H1 (cell line): ENCODE results near the gene MYBPH. TPM values are rescaled to one million over a fixed set of nuclear protein-coding genes. Genes with fewer than 3 reads are reported as not detected.

Experiments used
- CTCF ChIA-PET: fragments of 300-600 bp; sonication (Branson Sonifier 250); formaldehyde crosslinking; loops from one replicate; lab custom pipeline; 2021; ENCODE audit not compliant: partially characterized antibody; lab: Charles Lee
- POLR2A ChIA-PET: fragments of 300-600 bp; sonication (Branson Sonifier 250); formaldehyde crosslinking; loops from one replicate; lab custom pipeline; 2021; ENCODE audit warnings: inconsistent platforms; ENCODE audit not compliant: partially characterized antibody; lab: Charles Lee
- DNase-seq, 2 experiments: peaks; one replicate each; pipeline versions ENCODE4 v3.0.0 to v3.0.0-alpha.2; 2010 to 2022; ENCODE audit warnings: low spot score in 2 of 2, low read depth in 1 of 2, mixed read lengths in 1 of 2
- FAIRE-seq: peaks from 2 replicates; lab custom pipeline; 2011; peaks lifted over from hg19 to GRCh38; lab: Jason Lieb, UNC
- H2AFZ ChIP-seq: 2 replicates; pipeline ENCODE4 v1.8.1; 2012; ENCODE audit warnings: low read length, inconsistent platforms
- H2AK5ac ChIP-seq: 2 replicates; pipeline ENCODE4 v1.6.1; 2013; ENCODE audit warnings: low read depth, low read length
- H2BK120ac ChIP-seq: replicated peaks from 2 replicates; pipeline ENCODE3; 2013; ENCODE audit warnings: low read depth, low read length, inconsistent platforms
- H2BK12ac ChIP-seq: 2 replicates; pipeline ENCODE4 v1.6.1; 2013; ENCODE audit warnings: low read depth, low read length
- H2BK15ac ChIP-seq: 2 replicates; pipeline ENCODE4 v1.6.1; 2013; ENCODE audit warnings: low read length
- H2BK20ac ChIP-seq: 2 replicates; pipeline ENCODE4 v1.6.1; 2013; ENCODE audit warnings: low read length
- H2BK5ac ChIP-seq: 2 replicates; pipeline ENCODE4 v1.6.1; 2013; ENCODE audit warnings: low read depth, low read length
- H3K14ac ChIP-seq: 2 replicates; pipeline ENCODE4 v1.6.1; 2013; ENCODE audit warnings: inconsistent platforms; ENCODE audit not compliant: insufficient read length
- H3K18ac ChIP-seq: 2 replicates; pipeline ENCODE4 v1.6.1; 2013; ENCODE audit warnings: low read length; ENCODE audit errors: extremely low read depth
- H3K23ac ChIP-seq: 2 replicates; pipeline ENCODE4 v1.6.1; 2013; ENCODE audit warnings: inconsistent platforms; ENCODE audit not compliant: insufficient read length
- H3K23me2 ChIP-seq: 2 replicates; pipeline ENCODE4 v1.6.1; 2013; ENCODE audit warnings: low read depth, low read length
- H3K27ac ChIP-seq: 2 replicates; pipeline ENCODE4 v1.6.1; 2011; ENCODE audit warnings: low read depth, low read length, inconsistent platforms
- H3K27me3 ChIP-seq, 4 experiments: replicated peaks in 1 of 4; 1 replicate in 1 of 4; 2 replicates in 3 of 4; pipeline versions ENCODE4 v1.6.1 to v1.8.1; 2011 to 2013; ENCODE audit warnings: low read length in 3 of 4, mild to moderate bottlenecking in 3 of 4, inconsistent platforms in 2 of 4, mixed read lengths in 2 of 4, moderate library complexity in 1 of 4; ENCODE audit not compliant: control insufficient read depth in 3 of 4, insufficient read depth in 3 of 4; ENCODE audit errors: extremely low read depth in 1 of 4
- H3K36me3 ChIP-seq, 4 experiments: 2 replicates each; pipeline versions ENCODE4 v1.6.1 to v1.8.1; 2011 to 2013; ENCODE audit warnings: mild to moderate bottlenecking in 4 of 4, low read length in 3 of 4, moderate library complexity in 2 of 4, control low read depth in 1 of 4, inconsistent platforms in 1 of 4; ENCODE audit not compliant: insufficient read depth in 4 of 4, control insufficient read depth in 2 of 4
- H3K4ac ChIP-seq: replicated peaks from 2 replicates; pipeline ENCODE3; 2013; ENCODE audit warnings: low read length, low read depth, mixed read lengths, inconsistent platforms; ENCODE audit not compliant: insufficient read length
- H3K4me1 ChIP-seq, 4 experiments: replicated peaks in 1 of 4; 1 replicate in 1 of 4; 2 replicates in 3 of 4; pipeline versions ENCODE4 v1.6.1 to v1.8.1; 2011 to 2013; ENCODE audit warnings: low read length in 3 of 4, inconsistent platforms in 2 of 4, mixed read lengths in 1 of 4; ENCODE audit not compliant: insufficient read depth in 4 of 4, control insufficient read depth in 3 of 4
- H3K4me2 ChIP-seq, 2 experiments: 2 replicates each; pipeline versions ENCODE4 v1.6.1 to v1.8.1; 2011 to 2013; ENCODE audit warnings: low read depth in 2 of 2, low read length in 2 of 2, control low read depth in 1 of 2, inconsistent platforms in 1 of 2, mild to moderate bottlenecking in 1 of 2; ENCODE audit not compliant: insufficient read depth in 1 of 2
- H3K4me3 ChIP-seq, 4 experiments: fragments of 200-600, 300-600 bp in 1 of 4; sonication (generic), shearing (Covaris generic), sonication (Bioruptor Twin) in 1 of 4; 2 replicates each; pipeline versions ENCODE4 v1.5.1 to v1.8.1; 2011 to 2016; ENCODE audit warnings: low read length in 4 of 4, low read depth in 3 of 4, control low read depth in 2 of 4, inconsistent platforms in 2 of 4, mild to moderate bottlenecking in 2 of 4, mixed read lengths in 1 of 4, moderate library complexity in 1 of 4; ENCODE audit not compliant: insufficient read depth in 2 of 4; ENCODE audit errors: extremely low read depth in 1 of 4
- H3K56ac ChIP-seq: replicated peaks from 2 replicates; pipeline ENCODE3; 2013; ENCODE audit warnings: low read depth, mild to moderate bottlenecking, mixed read lengths, low read length, inconsistent platforms; ENCODE audit not compliant: insufficient read length
- H3K79me1 ChIP-seq: 2 replicates; pipeline ENCODE4 v1.6.1; 2013; ENCODE audit warnings: low read depth, low read length, control low read depth
- H3K79me2 ChIP-seq, 2 experiments: 2 replicates each; pipeline versions ENCODE4 v1.6.1 to v1.8.1; 2012 to 2013; ENCODE audit warnings: low read length in 2 of 2, mild to moderate bottlenecking in 2 of 2, inconsistent platforms in 1 of 2; ENCODE audit not compliant: insufficient read depth in 2 of 2, control insufficient read depth in 1 of 2
- H3K9ac ChIP-seq, 4 experiments: replicated peaks in 1 of 4; 1 replicate in 1 of 4; 2 replicates in 3 of 4; pipeline versions ENCODE4 v1.6.1 to v1.8.1; 2011 to 2013; ENCODE audit warnings: low read depth in 3 of 4, low read length in 3 of 4, control low read depth in 2 of 4, mild to moderate bottlenecking in 2 of 4, moderate library complexity in 2 of 4, inconsistent platforms in 1 of 4; ENCODE audit errors: extremely low read depth in 1 of 4
- H3K9me3 ChIP-seq, 2 experiments: 2 replicates each; pipeline versions ENCODE4 v1.6.1 to v1.8.1; 2012 to 2013; ENCODE audit warnings: mild to moderate bottlenecking in 2 of 2, moderate library complexity in 2 of 2, control low read depth in 1 of 2, inconsistent platforms in 1 of 2, low read depth in 1 of 2, low read length in 1 of 2, mixed read lengths in 1 of 2; ENCODE audit not compliant: insufficient read depth in 2 of 2
- H4K20me1 ChIP-seq, 2 experiments: replicated peaks in 1 of 2; 2 replicates each; pipeline versions ENCODE3 to v1.8.1; 2011 to 2013; ENCODE audit warnings: inconsistent platforms in 2 of 2, low read length in 2 of 2, mild to moderate bottlenecking in 1 of 2; ENCODE audit not compliant: insufficient read depth in 2 of 2, control insufficient read depth in 1 of 2
- H4K5ac ChIP-seq: 2 replicates; pipeline ENCODE4 v1.6.1; 2013; ENCODE audit warnings: low read length, low read depth, mixed read lengths, inconsistent platforms; ENCODE audit not compliant: insufficient read length
- H4K8ac ChIP-seq: 2 replicates; pipeline ENCODE4 v1.8.0; 2013; ENCODE audit warnings: mild to moderate bottlenecking, moderate library complexity, low read length, inconsistent platforms; ENCODE audit not compliant: insufficient read depth; ENCODE audit errors: extremely low read depth
- H4K91ac ChIP-seq: replicated peaks from 2 replicates; pipeline ENCODE3; 2013; ENCODE audit warnings: low read length, mixed read lengths, inconsistent platforms; ENCODE audit not compliant: insufficient read length
- CBX8 ChIP-seq: fragments of 300-800, 300-1000 bp; sonication (generic); IDR thresholded peaks from 2 replicates; pipeline ENCODE4 v1.7.1; 2016; ENCODE audit warnings: low read depth, low read length, borderline replicate concordance
- EGR1 ChIP-seq: IDR thresholded peaks from 2 replicates; pipeline ENCODE4 v1.6.1; 2011; ENCODE audit warnings: low read depth, low read length, borderline replicate concordance
- EZH2 ChIP-seq: fragments of 200-600 bp; sonication (generic); IDR thresholded peaks from 2 replicates; pipeline ENCODE4 v1.7.1; 2012; ENCODE audit warnings: low read depth, mild to moderate bottlenecking, moderate library complexity, low read length, inconsistent platforms; ENCODE audit not compliant: severe bottlenecking
- HDAC2 ChIP-seq, 2 experiments: fragments of 300-600 bp in 1 of 2; sonication (generic) in 1 of 2; IDR thresholded peaks; 2 replicates each; pipeline ENCODE4 v1.6.1; 2011 to 2012; ENCODE audit warnings: low read depth in 2 of 2, low read length in 2 of 2, mild to moderate bottlenecking in 2 of 2, moderate library complexity in 2 of 2, borderline replicate concordance in 1 of 2, inconsistent platforms in 1 of 2
- NRF1 ChIP-seq: IDR thresholded peaks from 2 replicates; pipeline ENCODE4 v1.6.1; 2011; ENCODE audit warnings: mild to moderate bottlenecking, low read depth, low read length, improper control_type of control experiment
- POLR2A ChIP-seq, 2 experiments: IDR thresholded peaks; 1 replicate in 1 of 2; 2 replicates in 1 of 2; pipeline ENCODE4 v1.6.1; 2011; ENCODE audit warnings: low read depth in 2 of 2, low read length in 2 of 2, mild to moderate bottlenecking in 2 of 2; ENCODE audit errors: control extremely low read depth in 1 of 2
- RAD21 ChIP-seq, 2 experiments: IDR thresholded peaks in 1 of 2; conservative IDR thresholded peaks in 1 of 2; 2 replicates each; pipeline ENCODE4 v1.6.1; 2011; ENCODE audit warnings: low read depth in 2 of 2, low read length in 2 of 2, improper control_type of control experiment in 1 of 2, inconsistent platforms in 1 of 2, mild to moderate bottlenecking in 1 of 2, moderate library complexity in 1 of 2
- RNF2 ChIP-seq: fragments of 200-900, 300-1000 bp; sonication (generic); IDR thresholded peaks from 2 replicates; pipeline ENCODE4 v1.7.1; 2016; ENCODE audit warnings: borderline replicate concordance, low read depth, mild to moderate bottlenecking, antibody characterized with exemption, low read length; ENCODE audit not compliant: poor library complexity, severe bottlenecking; ENCODE audit errors: missing control alignments
- SIN3A ChIP-seq, 2 experiments: IDR thresholded peaks in 1 of 2; conservative IDR thresholded peaks in 1 of 2; 2 replicates each; pipeline ENCODE4 v1.6.1; 2011 to 2012; ENCODE audit warnings: low read length in 2 of 2, improper control_type of control experiment in 1 of 2, low read depth in 1 of 2, mild to moderate bottlenecking in 1 of 2
- SUZ12 ChIP-seq: fragments of 200-600 bp; sonication (generic); IDR thresholded peaks from 2 replicates; pipeline ENCODE4 v1.6.1; 2012; ENCODE audit warnings: mild to moderate bottlenecking, inconsistent platforms, low read length, moderate library complexity, mixed read lengths
- WGBS, 2 experiments: shearing (Covaris generic) in 1 of 2; methylation state at CpG; one replicate each; pipeline versions ENCODE4 v1.1.6 to v1.1.7; 2013 to 2015; ENCODE audit warnings: low lambda C conversion rate in 2 of 2, mixed read lengths in 2 of 2, inconsistent platforms in 1 of 2, low coverage in 1 of 2, missing lambda C conversion rate in 1 of 2; ENCODE audit not compliant: insufficient replicate concordance in 2 of 2, insufficient coverage in 1 of 2, insufficient read length in 1 of 2; ENCODE audit errors: extremely low coverage in 1 of 2, missing lambda C conversion rate in 1 of 2; 5-methylcytosine and 5-hydroxymethylcytosine counted together
- polyA plus RNA-seq, 7 experiments: library from polyadenylated mRNA; depleted of rRNA in 3 of 7; stranded (reverse) in 5 of 7; unstranded in 2 of 7; fragments of >200 nt in 5 of 7; fragments of 200-250 nt in 2 of 7; gene quantifications; 1 replicate in 5 of 7; 2 replicates in 1 of 7; 4 replicates in 1 of 7; pipeline versions ENCODE4 v1.2.1 to v1.2.3, GENCODE V29; 2011 to 2013; ENCODE audit warnings: missing spikeins in 2 of 7, mixed read lengths in 2 of 7
- total RNA-seq: library from RNA; stranded (reverse); fragmentation: NEBNext Ultra II Directional; extraction: Animal tissue kit (Norgen Biotek cat#: 25700); gene quantifications from 2 replicates; pipeline ENCODE4 v1.2.1, GENCODE V29; 2021

Gene MYBPH
- total and polyA plus RNA-seq, 2 of the 8 experiments (the other 6 are each of a cell fraction or from before 2014, with no cell fraction given): not detected

- WGBS, 2 experiments: 22% methylated on average over 7 of the region's 8 CpGs; no CpG with 5 or more reads in 1 of the 2 experiments
- Histone ChIP-seq H3K36me3 (no peaks in the 10 kb centered on the region), H3K79me2 (no peaks in the 10 kb centered on the region), H2BK120ac (no peak overlapping the region), H3K9ac (no peak overlapping the region), H2BK15ac (peak overlapping the region; percentile 62; the same call in 1 of the 2 replicates), H2BK20ac (no peak overlapping the region; the same call in 1 of the 2 replicates), H3K4ac (no peak overlapping the region), H3K79me1 (no peaks in the 10 kb centered on the region), H3K27me3 (peaks cover 5 to 32% (median 18%) of the 10 kb centered on the region in 4 experiments), H2AK5ac (no peak overlapping the region), H3K23ac (no peak overlapping the region), H3K4me2 (peak overlapping the region; percentile 62 to 83; a peak in 3 of 4 replicates), H3K18ac (no peak overlapping the region), H2BK5ac (no peak overlapping the region), H3K14ac (no peak overlapping the region), H3K9me3 (no peaks in the 10 kb centered on the region), H3K4me1 (peaks cover 3 to 22% (median 13%) of the 10 kb centered on the region in 4 experiments), H4K8ac (no peak overlapping the region), H3K4me3 (peak overlapping the region in 1 of 4 experiments; percentile 64; a peak in 1 of 8 replicates), H3K56ac (no peak overlapping the region), H3K27ac (0 out of 2 replicates have a peak overlapping the region, but pooled peaks have one; percentile 9), H2BK12ac (no peak overlapping the region), H4K20me1 (no peaks in the 10 kb centered on the region), H3K23me2 (peaks cover 2% of the 10 kb centered on the region; the same call in 1 of the 2 replicates), H4K5ac (no peak overlapping the region), H4K91ac (no peak overlapping the region), H2AFZ (peak overlapping the region; percentile 73; the same call in 1 of the 2 replicates)
- DNase-seq (peak in 1 of 2 experiments; percentile 52), FAIRE-seq (peak; percentile 90)
- POLR2A ChIA-PET: interaction anchor here (1.2 to 2.1 kb wide), 2 partner anchors 8 to 90 kb away, joined by 3 to 5 read pairs; no protein-coding TSS in a partner anchor
- CTCF ChIA-PET: interaction anchor here (0.5 to 49.1 kb wide), 24 partner anchors 7 to 575 kb away, joined by 3 to 1071 read pairs (median 5); partner anchors contain the start of genes CHI3L1, MYBPH, MYOG and PPFIA4
- TF ChIP-seq HDAC2 (IDR thresholded peaks at IDR 0.05; ENCODE audit: borderline replicate concordance in 1 of 2, low read depth in 2 of 2, low read length in 2 of 2) (no peak), NRF1 (no peak), SUZ12 (no peak), RAD21 (IDR thresholded peaks at IDR 0.05 in 1 of 2, conservative IDR thresholded peaks at IDR 0.05 in 1 of 2; ENCODE audit: low read depth in 2 of 2, low read length in 2 of 2) (peak; percentile 40), RNF2 (no peak), POLR2A (IDR thresholded peaks at IDR 0.05; ENCODE audit: control extremely low read depth in 1 of 2, low read depth in 2 of 2, low read length in 2 of 2) (no peak), SIN3A (conservative IDR thresholded peaks at IDR 0.05 in 1 of 2, IDR thresholded peaks at IDR 0.05 in 1 of 2; ENCODE audit: low read depth in 1 of 2, low read length in 2 of 2) (no peak), EGR1 (no peak), CBX8 (no peak), EZH2 (no peak)
Measured at GRCh38 chr1:203126151-203126865, 49.3 kb downstream of the MYBPH start.
